ENCODE data around the gene ZNF783. TPM values are rescaled to one million over a fixed set of nuclear protein-coding genes. Genes with fewer than 3 reads are reported as not detected.

ZNF783 gene
- total and polyA plus RNA-seq, 9 of the 15 experiments (the other 6 are each of a cell fraction or from before 2014, with no cell fraction given): 0.66 to 11.2 (median 5.4) TPM

DNA sequence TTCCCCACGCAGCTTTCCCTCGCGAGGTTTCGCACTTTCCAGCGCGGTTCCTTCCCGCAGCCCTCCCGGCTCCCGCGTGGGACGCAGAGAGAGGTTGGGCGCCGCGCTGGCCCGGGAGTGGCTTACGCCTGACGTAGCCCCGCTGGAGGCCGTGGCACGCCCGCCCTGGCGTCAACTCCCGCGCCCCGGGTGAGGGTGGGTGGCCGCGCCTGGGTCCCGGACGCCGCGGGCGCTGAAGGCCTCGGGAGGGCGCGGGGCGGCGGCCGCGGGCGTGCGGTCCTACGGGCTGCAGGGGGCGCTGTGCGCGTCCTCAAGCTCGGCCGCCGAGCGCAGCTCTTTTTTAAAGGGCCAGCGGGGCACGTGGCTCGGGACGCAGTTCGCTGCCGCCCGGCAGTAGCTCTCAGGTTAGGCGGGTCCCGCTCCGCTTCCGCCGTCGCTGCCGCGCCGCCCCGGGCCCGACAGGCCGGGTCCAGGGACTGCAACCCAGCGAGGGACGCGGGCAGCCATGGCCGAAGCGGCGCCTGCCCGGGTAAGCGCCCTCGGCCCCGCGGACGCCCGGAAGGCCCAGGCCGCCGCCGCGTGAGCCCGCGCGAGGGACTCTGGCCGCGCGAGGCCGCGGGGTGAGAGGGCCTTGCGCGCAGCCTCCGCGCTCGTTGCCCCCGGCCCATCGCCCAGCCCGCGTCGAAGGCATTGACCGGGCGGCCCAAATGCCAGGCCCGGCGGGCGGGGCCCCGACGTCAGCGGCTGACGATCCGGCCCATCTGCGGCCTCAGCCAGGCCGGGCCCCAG, at the start of gene ZNF783 (continued):
- no peak for TF ChIP-seq BDP1 (IDR thresholded peaks at IDR 0.05; ENCODE audit: insufficient read depth, insufficient read length)
- TF ChIP-seq TAF7 (tag; IDR thresholded peaks at IDR 0.05): no peak
- no peak for TF ChIP-seq ZBTB8A (IDR thresholded peaks at IDR 0.05; ENCODE audit: partially characterized antibody)
- no peak for TF ChIP-seq POLR2AphosphoS2 (IDR thresholded peaks at IDR 0.05; ENCODE audit: low read length)
- TF ChIP-seq ZNF174 (CRISPR knock-in tag; IDR thresholded peaks at IDR 0.05): no peak
- TF ChIP-seq, protein P1, sequence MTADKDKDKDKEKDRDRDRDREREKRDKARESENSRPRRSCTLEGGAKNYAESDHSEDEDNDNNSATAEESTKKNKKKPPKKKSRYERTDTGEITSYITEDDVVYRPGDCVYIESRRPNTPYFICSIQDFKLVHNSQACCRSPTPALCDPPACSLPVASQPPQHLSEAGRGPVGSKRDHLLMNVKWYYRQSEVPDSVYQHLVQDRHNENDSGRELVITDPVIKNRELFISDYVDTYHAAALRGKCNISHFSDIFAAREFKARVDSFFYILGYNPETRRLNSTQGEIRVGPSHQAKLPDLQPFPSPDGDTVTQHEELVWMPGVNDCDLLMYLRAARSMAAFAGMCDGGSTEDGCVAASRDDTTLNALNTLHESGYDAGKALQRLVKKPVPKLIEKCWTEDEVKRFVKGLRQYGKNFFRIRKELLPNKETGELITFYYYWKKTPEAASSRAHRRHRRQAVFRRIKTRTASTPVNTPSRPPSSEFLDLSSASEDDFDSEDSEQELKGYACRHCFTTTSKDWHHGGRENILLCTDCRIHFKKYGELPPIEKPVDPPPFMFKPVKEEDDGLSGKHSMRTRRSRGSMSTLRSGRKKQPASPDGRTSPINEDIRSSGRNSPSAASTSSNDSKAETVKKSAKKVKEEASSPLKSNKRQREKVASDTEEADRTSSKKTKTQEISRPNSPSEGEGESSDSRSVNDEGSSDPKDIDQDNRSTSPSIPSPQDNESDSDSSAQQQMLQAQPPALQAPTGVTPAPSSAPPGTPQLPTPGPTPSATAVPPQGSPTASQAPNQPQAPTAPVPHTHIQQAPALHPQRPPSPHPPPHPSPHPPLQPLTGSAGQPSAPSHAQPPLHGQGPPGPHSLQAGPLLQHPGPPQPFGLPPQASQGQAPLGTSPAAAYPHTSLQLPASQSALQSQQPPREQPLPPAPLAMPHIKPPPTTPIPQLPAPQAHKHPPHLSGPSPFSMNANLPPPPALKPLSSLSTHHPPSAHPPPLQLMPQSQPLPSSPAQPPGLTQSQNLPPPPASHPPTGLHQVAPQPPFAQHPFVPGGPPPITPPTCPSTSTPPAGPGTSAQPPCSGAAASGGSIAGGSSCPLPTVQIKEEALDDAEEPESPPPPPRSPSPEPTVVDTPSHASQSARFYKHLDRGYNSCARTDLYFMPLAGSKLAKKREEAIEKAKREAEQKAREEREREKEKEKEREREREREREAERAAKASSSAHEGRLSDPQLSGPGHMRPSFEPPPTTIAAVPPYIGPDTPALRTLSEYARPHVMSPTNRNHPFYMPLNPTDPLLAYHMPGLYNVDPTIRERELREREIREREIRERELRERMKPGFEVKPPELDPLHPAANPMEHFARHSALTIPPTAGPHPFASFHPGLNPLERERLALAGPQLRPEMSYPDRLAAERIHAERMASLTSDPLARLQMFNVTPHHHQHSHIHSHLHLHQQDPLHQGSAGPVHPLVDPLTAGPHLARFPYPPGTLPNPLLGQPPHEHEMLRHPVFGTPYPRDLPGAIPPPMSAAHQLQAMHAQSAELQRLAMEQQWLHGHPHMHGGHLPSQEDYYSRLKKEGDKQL (CRISPR knock-in tag; IDR thresholded peaks at IDR 0.05; ENCODE audit: borderline replicate concordance): 0 out of 2 replicates have a peak, but pooled peaks have one; percentile 51
- TF ChIP-seq TAF15 (IDR thresholded peaks at IDR 0.05; ENCODE audit: low read depth, low read length): no peak
- TF ChIP-seq, protein P2, sequence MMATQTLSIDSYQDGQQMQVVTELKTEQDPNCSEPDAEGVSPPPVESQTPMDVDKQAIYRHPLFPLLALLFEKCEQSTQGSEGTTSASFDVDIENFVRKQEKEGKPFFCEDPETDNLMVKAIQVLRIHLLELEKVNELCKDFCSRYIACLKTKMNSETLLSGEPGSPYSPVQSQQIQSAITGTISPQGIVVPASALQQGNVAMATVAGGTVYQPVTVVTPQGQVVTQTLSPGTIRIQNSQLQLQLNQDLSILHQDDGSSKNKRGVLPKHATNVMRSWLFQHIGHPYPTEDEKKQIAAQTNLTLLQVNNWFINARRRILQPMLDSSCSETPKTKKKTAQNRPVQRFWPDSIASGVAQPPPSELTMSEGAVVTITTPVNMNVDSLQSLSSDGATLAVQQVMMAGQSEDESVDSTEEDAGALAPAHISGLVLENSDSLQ (IDR thresholded peaks at IDR 0.05): no peak
- no peak for TF ChIP-seq HEY1 (CRISPR knock-in tag; IDR thresholded peaks at IDR 0.05; ENCODE audit: borderline replicate concordance)
- TF ChIP-seq ZNF146 (CRISPR knock-in tag; IDR thresholded peaks at IDR 0.05; ENCODE audit: unreplicated experiment): no peak
- no peak for TF ChIP-seq KLF13 (tag; IDR thresholded peaks at IDR 0.05; ENCODE audit: borderline replicate concordance, low read depth)
- no peak for TF ChIP-seq NCOR1 (IDR thresholded peaks at IDR 0.05)
- TF ChIP-seq, protein P3, sequence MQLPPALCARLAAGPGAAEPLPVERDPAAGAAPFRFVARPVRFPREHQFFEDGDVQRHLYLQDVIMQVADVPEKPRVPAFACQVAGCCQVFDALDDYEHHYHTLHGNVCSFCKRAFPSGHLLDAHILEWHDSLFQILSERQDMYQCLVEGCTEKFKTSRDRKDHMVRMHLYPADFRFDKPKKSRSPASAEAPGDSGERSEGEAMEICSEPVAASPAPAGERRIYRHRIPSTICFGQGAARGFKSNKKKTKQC (CRISPR knock-in tag; IDR thresholded peaks at IDR 0.05): peak; percentile 53
- TF ChIP-seq SMARCA5 (IDR thresholded peaks at IDR 0.05): no peak
- peak; percentile 12; the same call in 1 of the 2 replicates for TF ChIP-seq ZNF431 (CRISPR knock-in tag; IDR thresholded peaks at IDR 0.05)
- TF ChIP-seq, protein P4, sequence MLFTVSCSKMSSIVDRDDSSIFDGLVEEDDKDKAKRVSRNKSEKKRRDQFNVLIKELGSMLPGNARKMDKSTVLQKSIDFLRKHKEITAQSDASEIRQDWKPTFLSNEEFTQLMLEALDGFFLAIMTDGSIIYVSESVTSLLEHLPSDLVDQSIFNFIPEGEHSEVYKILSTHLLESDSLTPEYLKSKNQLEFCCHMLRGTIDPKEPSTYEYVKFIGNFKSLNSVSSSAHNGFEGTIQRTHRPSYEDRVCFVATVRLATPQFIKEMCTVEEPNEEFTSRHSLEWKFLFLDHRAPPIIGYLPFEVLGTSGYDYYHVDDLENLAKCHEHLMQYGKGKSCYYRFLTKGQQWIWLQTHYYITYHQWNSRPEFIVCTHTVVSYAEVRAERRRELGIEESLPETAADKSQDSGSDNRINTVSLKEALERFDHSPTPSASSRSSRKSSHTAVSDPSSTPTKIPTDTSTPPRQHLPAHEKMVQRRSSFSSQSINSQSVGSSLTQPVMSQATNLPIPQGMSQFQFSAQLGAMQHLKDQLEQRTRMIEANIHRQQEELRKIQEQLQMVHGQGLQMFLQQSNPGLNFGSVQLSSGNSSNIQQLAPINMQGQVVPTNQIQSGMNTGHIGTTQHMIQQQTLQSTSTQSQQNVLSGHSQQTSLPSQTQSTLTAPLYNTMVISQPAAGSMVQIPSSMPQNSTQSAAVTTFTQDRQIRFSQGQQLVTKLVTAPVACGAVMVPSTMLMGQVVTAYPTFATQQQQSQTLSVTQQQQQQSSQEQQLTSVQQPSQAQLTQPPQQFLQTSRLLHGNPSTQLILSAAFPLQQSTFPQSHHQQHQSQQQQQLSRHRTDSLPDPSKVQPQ (CRISPR knock-in tag; IDR thresholded peaks at IDR 0.05; ENCODE audit: borderline replicate concordance): no peak
- TF ChIP-seq HNRNPH1 (optimal IDR thresholded peaks at IDR 0.05; ENCODE audit: low read depth, low read length): no peak
- peak; percentile 83 for TF ChIP-seq RBFOX2 (IDR thresholded peaks at IDR 0.05; ENCODE audit: low read depth, low read length)
- no peak for TF ChIP-seq ZSCAN32 (CRISPR knock-in tag; IDR thresholded peaks at IDR 0.05)
